Activated effector memory CD4-positive, alpha-beta T cell treated with anti-CD3 and anti-CD28 coated beads, Interleukin-2, amount 50 U/mL, for 16 hours (primary cell): ENCODE data around the gene SOSTDC1.
"Not testable (repeated sequence)": the region's sequence is repeated elsewhere in the genome, so short reads cannot be mapped to it uniquely, and the experiment has no call there.

ENCODE experiments used
- DNase-seq: peaks from one replicate; pipeline ENCODE4 v3.0.0-alpha.2; 2020

The SOSTDC1 gene, protein sequence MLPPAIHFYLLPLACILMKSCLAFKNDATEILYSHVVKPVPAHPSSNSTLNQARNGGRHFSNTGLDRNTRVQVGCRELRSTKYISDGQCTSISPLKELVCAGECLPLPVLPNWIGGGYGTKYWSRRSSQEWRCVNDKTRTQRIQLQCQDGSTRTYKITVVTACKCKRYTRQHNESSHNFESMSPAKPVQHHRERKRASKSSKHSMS

GRCh38 chr7:16465469-16466361 is at the start of gene SOSTDC1:
SOSTDC1 (minus strand) TSS chr7:16465738; CDS start chr7:16465668, 70 bp downstream.
- DNase-seq: no peak

DNA sequence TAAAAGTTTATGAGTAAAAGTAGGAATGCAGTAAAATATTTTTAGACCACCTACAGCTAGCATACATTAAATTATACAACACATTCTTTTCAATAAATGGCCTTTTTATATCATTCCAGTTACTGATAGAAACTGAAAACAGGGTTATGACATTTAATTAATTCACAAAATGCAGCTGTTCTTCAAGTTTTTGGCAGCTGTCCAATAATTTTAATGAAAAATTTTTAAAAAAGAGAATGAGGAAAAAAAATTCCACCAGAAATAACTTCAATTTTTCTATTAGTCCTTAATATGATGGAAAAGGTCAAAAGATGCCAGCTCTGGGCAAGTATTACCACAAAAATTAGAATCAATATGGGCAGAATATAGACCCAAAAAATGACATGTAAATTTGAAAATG is 49.2 kb upstream of the SOSTDC1 start:
- no peak for DNase-seq

GRCh38 chr7:16514271-16514670 is 48.7 kb upstream of the SOSTDC1 start:
- no peak for DNase-seq

GRCh38 chr7:16512097-16512496 is 46.6 kb upstream of the SOSTDC1 start:
- no peak for DNase-seq

DNA sequence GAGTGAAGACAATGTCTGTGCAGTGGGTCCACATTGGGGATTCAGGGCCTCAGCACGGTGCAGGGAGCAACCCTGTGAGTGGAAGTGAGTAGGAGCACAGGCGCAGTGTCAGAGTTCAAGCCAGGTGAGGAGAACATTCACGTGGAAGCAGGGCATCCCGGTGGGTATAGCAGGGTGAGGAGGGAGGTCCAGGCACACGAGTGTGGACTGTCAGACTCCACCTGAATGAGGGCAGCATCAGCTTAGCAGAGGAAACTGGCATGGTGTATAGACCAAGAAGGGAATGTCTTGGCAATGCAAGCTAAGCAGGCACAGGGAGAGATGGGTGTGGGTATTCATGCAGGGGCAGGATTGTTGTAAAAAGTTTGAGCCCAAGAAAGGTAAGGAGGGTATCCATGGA is 45.8 kb upstream of the SOSTDC1 start:
- DNase-seq: no peak

- no peak for DNase-seq
Observed at GRCh38 chr7:16509829-16510228, 44.3 kb upstream of the SOSTDC1 start.

GRCh38 chr7:16506422-16506821 is 40.9 kb upstream of the SOSTDC1 start:
- not testable (repeated sequence) for DNase-seq

DNA sequence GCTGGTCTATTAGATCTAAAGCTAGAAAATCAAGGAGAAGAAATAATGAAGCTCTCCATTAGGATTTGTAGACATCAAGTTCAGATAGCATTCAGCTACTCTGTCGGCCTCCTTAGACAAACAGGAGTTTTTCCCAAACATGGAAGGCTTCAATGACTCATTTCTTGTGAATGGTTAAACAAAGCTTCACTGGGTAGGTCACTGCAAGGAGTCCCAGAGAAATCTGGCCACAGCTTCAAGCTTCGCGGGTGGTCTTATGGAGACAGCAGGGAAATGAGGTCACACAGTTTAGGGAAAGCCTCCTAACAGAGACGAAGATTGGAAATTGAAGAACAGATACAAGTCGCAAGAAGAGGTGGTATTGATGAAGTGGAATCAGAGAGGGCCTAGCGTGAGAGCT is 38.5 kb upstream of the SOSTDC1 start:
- no peak for DNase-seq

GRCh38 chr7:16502303-16502702 is 36.8 kb upstream of the SOSTDC1 start:
- DNase-seq: no peak

GRCh38 chr7:16498122-16498521 is 32.6 kb upstream of the SOSTDC1 start:
- DNase-seq: no peak

- no peak for DNase-seq
Observed at GRCh38 chr7:16494955-16495719, 29.6 kb upstream of the SOSTDC1 start.

- DNase-seq: no peak
Observed at GRCh38 chr7:16494551-16494950, 29.0 kb upstream of the SOSTDC1 start.

DNA sequence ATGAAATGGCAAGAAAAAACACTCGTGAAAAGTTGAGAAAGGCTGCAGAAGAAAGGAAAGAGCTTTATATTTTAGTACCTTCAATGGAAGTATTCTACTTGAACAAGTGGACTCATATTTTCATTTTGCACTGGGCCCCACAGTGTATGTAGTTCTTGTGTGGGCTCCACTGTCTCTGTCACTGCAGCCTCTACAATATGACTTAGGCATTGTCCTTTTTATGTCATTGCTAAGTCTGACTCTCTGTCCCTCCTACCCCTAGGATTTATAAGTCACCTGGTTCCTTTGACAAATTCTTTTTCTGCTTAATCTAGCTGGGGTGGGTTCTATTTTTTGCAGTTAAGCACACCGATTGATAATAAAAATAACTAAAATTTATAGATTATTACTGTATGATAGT is 27.7 kb upstream of the SOSTDC1 start:
- no peak for DNase-seq

GRCh38 chr7:16492513-16493062 is 27.1 kb upstream of the SOSTDC1 start:
- DNase-seq: no peak

- no peak for DNase-seq
Observed at GRCh38 chr7:16491148-16491547, 25.6 kb upstream of the SOSTDC1 start.

DNA sequence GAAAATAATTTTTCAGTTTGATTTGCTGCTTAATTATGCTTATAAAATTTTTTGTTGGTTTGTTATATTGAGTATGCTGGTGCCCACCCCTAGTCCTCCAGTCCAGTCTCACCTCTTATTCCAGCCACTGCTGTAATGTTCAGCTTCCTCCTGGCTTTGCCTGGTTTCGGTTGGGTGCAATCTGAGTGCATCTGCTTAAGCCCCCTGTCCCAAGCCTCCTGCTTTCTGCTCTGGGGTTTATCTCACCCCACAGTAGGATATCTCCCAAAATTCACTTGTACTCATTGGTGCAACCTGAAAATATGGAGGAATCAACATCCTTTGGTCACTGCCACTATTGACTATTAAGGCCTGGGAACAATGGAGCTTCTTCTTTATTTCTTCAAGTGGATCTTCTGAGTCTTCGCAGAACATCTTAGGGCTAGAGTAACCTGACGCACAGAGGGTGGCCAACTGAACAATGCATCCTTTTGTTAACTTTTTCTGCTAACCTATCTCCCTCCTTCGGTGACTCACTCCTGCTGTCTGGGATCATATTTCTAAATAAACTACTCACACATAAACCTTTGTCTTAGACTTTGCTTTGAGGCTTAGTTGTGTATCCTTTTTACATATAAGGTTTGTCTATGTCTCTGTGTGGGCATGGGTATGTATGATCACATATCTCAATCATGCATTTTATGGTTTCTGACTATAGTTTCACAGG is 19.1 kb upstream of the SOSTDC1 start:
- no peak for DNase-seq

DNA sequence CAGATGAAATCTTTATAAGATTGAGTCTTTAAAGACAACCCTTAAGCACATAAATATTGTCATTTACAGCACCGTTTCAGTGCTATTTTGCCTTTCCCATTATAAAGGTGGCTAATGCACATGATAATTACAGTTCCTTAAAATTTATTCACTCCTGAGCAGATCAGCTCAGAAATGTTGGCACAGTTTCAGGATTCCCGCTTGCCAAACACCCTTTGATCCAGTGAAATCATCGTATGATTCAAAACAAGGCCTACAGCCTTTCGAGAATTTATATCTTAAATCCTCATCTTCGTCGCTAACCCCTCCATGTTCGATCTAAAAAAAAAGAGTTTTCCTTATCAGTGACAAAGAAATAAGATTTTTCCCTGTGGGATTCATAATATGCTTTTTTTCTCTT is 14.1 kb upstream of the SOSTDC1 start:
- DNase-seq: no peak

DNA sequence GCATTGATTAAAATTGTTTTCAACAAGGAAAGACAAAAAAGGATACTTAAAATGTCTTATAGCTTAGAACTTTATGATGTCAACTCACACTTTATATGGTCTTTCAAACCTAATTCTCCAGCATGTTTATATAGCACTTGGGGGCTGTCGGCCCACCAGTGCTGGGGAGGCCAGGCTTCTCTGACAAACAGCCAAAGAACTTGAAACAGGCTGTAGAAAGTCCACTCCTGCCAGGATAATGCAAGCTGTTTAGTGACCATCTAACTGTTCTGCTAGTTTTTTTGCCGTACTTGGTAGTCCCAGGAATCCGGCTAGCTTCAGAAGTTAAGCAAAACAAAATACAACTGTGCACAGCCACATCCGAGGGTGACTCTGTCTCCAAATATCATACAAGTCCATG is 13.6 kb upstream of the SOSTDC1 start:
- no peak for DNase-seq

GRCh38 chr7:16471933-16472332 is 6.4 kb upstream of the SOSTDC1 start:
- DNase-seq: no peak

DNA sequence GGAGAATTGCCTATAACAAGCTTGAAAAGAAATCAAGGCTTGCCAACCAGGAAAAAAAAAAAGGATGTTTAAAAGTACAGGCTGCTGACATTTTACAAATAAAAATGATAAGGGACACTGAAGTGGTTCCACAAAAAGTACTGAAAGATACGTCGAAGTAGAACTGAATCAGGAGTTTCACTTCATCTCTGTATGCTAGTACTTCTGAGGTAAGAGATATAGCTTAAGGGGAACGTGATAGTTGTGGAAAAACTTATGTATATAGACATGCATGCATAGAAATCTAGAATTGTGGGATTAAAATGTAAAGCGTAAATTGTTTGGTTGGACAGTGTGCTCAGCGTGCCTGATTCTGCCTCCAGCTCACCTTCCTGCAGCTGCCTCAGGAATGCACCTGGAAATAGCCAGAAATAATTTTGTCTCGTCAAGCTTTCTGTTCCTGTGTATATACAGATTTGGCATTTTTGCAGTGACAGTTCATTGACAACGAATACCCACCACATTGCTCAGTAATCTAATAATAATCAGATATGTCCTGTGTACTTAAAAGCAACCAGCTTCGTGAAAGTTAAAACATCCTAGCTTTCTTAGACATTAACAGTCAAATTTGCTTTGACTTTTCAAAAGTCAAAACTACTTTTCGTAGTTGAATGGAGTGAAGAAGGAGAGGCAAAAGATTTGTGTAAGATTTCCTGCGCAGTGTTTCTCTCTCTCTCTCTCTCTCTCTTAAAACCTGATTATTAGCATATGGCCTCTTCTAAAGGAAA is 1.4 kb downstream of the SOSTDC1 start:
- no peak for DNase-seq

DNA sequence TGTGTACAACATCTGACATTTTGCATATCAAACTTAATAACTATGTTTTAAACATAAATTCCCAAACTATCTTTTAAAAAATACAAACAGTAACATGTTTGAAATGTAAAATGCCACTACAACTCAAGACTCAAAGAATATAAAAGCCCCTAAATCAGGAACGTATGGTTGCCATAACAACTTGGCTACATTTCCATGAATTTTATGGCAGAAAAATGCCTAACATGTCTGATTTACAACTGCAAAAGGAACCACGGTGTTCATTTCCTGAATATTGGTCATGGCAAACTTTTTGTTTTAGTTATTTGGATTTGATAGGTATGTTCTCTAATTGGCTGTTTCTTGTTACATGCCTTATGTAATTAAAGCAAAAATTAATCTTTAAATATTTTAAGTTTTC is 2.0 kb downstream of the SOSTDC1 start:
- no peak for DNase-seq

DNA sequence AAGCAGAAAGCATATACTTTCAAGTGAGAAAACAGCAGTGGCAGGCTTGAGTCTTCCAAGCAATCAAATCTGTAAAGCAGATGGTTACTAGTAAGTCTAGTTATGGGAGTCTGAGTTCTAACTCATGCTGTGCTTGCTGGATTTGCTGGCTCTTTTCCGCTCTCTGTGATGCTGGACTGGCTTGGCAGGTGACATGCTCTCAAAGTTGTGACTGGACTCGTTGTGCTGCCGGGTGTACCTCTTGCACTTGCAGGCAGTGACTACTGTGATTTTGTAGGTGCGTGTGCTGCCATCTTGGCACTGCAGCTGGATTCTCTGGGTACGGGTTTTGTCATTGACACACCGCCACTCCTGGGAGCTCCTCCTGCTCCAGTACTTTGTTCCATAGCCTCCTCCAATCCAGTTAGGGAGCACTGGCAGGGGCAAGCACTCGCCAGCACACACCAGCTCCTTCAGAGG is 3.1 kb downstream of the SOSTDC1 start:
- no peak for DNase-seq
